IMR-90 (cell line): Measurements from ENCODE around the gene CDC37L1. TPM values are rescaled to one million over a fixed set of nuclear protein-coding genes. Genes with fewer than 3 reads are reported as not detected.

ENCODE experiments used
- ELK1 ChIP-seq: fragments of 150-350 bp; IDR thresholded peaks from 2 replicates; pipeline ENCODE4 v1.6.1; 2016; ENCODE audit warnings: low read depth, mild to moderate bottlenecking, low read length, moderate library complexity, borderline replicate concordance
- polyA plus RNA-seq, 3 experiments: library from polyadenylated mRNA; depleted of rRNA; stranded (reverse); fragments of >200 nt; gene quantifications; 2 replicates each; pipeline ENCODE4 v1.2.3, GENCODE V29; 2012; ENCODE audit warnings: low replicate concordance in 1 of 3
- total RNA-seq: library from RNA; depleted of rRNA; stranded (reverse); fragments of >200 nt; gene quantifications from 2 replicates; pipeline ENCODE4 v1.2.3, GENCODE V29; 2012

CDC37L1 gene
- total and polyA plus RNA-seq, 2 of the 4 experiments (the other 2 are of a cell fraction): 6.6 to 7.3 TPM

GRCh38 chr9:4662108-4662988, 17.0 kb upstream of the CDC37L1 start, which contains the start of gene PLPP6 (continued):
- TF ChIP-seq ELK1: no peak
